Measurements from ENCODE around the gene PDK2.
A peak's percentile ranks its signal among the peaks of the same experiment; 100 is the strongest.

Gene PDK2

DNA sequence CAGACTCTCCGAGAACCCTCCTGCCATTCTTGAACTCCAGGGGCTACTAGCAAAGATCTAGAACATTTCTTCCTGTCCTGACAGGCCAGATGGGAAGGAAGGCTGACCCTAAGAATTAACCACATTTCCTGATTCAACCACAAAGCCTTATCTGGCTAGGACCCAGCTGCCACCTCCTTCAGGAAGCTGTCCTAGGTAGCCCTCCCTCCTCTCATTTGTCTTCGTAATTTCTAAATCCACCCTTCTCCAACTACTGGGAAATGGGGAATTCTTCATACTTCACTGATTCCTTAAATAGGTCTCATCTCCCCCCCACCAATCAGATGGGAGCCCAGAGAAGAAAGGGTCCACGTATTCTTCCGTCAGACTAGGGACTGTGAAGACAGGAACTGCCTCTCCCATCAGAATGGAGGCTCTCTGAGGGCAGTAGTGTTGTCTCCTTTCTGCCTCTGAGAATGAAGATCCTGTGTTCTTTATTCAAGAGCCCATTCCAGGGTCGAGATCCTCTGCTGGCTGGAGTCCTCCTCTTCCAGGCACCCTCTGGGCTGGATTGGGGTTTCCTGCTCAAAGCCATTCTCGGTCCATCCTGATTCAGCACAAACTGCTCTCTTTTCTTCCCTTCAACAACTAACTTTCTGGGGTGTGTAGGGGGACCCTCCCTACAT lies 32.7 kb downstream of the PDK2 start:
- CTCF ChIA-PET: interaction anchor here (2.2 kb wide), 1 partner anchor 12 kb away, joined by 11 read pairs; no protein-coding TSS in a partner anchor
- H3K9me3 Mint-ChIP-seq: no peaks in the 10 kb centered on the region
- peaks cover 11% of the 10 kb centered on the region for H3K36me3 Mint-ChIP-seq
- DNase-seq: no peak
- peaks cover 35% of the 10 kb centered on the region for H3K4me1 Mint-ChIP-seq
- H3K4me3 Mint-ChIP-seq: no peak overlapping the region
- no peak overlapping the region for H3K27ac Mint-ChIP-seq
- peaks cover 84% of the 10 kb centered on the region for H3K27me3 Mint-ChIP-seq

- H3K9me3 Mint-ChIP-seq: no peaks in the 10 kb centered on the region
- H3K4me1 Mint-ChIP-seq: peaks cover 35% of the 10 kb centered on the region
- peaks cover 75% of the 10 kb centered on the region for H3K27me3 Mint-ChIP-seq
- CTCF ChIA-PET: no interaction called here
- no peak for DNase-seq
- peak overlapping the region; percentile 38 for H3K27ac Mint-ChIP-seq
- peaks cover 15% of the 10 kb centered on the region for H3K36me3 Mint-ChIP-seq
- peak overlapping the region; percentile 52 for H3K4me3 Mint-ChIP-seq
Observed at GRCh38 chr17:50128441-50129352, 33.5 kb downstream of the PDK2 start.

DNA sequence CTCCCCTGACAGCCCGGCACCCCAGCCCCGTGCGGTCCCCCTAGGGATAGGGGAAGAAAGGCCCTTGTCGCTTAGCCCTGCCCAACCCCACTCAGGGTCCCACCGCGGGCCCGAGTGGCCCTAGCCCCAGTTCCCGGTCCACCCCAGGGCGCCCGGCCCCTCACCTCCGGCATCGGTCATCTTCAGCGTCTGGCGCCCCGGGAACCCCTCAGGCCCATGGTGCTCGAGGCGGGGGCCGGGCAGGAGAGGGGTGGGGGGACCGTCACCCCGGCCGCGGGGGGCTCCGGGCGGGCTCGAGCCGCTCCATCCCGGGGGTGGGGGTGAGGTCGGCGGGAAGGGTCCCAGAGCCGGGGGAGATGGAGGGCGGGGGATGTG lies 34.2 kb downstream of the PDK2 start:
- peak overlapping the region; percentile 58 for H3K4me3 Mint-ChIP-seq
- H3K27ac Mint-ChIP-seq: no peak overlapping the region
- CTCF ChIA-PET: interaction anchor here (0.9 to 3.1 kb wide), 3 partner anchors 10 to 35 kb away, joined by 3 to 9 read pairs (median 5); no protein-coding TSS in a partner anchor
- peaks cover 18% of the 10 kb centered on the region for H3K36me3 Mint-ChIP-seq
- H3K9me3 Mint-ChIP-seq: no peaks in the 10 kb centered on the region
- no peak for DNase-seq
- H3K4me1 Mint-ChIP-seq: peaks cover 37% of the 10 kb centered on the region
- peaks cover 69% of the 10 kb centered on the region for H3K27me3 Mint-ChIP-seq

- peak; percentile 70 for DNase-seq
- Mint-ChIP-seq H3K4me3 (peak within 1 kb of the TSS; percentile 58), H3K27ac (peak within 1 kb of the TSS; percentile 33), H3K4me1 (peaks cover 37% of the 10 kb centered on the region), H3K36me3 (peaks cover 18% of the 10 kb centered on the region), H3K9me3 (no peaks in the 10 kb centered on the region), H3K27me3 (peaks cover 65% of the 10 kb centered on the region)
- CTCF ChIA-PET: interaction anchor here (0.6 to 3.5 kb wide), 7 partner anchors 9 to 36 kb away, joined by 3 to 10 read pairs (median 4); no protein-coding TSS in a partner anchor
Observed at GRCh38 chr17:50129728-50130558, 34.8 kb downstream of the PDK2 start, which contains the start of gene SAMD14. Gene SAMD14 (minus strand): TSS chr17:50130160. CDS start chr17:50124959, 5,201 bp downstream.

DNA sequence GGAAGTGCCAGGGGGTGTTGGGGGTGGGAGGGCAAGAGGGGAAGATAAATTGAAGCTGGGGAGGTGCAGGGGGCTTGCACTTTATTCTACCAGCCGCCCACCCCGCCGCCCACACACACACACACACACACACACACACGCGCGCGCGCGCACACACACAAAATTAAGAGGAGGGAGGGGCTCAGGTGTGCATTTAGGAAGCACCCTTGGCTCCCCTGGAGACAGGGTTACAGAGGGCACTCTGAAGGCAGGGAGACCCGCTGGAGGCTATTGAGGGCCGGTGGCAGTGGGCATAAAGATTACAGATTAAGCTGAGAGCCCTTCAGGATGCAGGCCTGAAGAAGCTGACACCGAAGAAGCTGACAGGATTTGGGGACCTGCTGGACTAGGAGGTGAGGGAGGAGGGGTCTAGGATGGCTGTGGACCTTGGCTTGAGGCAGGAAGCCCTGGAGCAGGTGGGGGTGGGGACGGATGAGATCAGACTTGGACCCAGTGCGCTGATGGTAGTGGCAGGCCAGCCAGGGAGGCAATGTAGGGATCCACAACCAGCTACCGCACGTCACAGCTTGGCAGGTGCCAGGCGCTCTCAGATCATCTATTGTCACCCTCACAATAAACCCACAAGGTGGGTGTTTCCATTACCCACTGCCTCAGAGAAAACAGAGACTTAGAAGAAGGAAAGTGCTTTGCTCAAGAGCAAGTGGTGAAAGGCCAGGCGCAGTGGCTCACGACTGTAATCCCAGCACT lies 35.6 kb downstream of the PDK2 start:
- Mint-ChIP-seq H3K4me3 (peak overlapping the region; percentile 42), H3K9me3 (no peaks in the 10 kb centered on the region), H3K36me3 (peaks cover 20% of the 10 kb centered on the region), H3K27ac (no peak overlapping the region), H3K4me1 (peaks cover 37% of the 10 kb centered on the region), H3K27me3 (peaks cover 59% of the 10 kb centered on the region)
- CTCF ChIA-PET: interaction anchor here (0.6 to 3.5 kb wide), 7 partner anchors 8 to 37 kb away, joined by 3 to 10 read pairs (median 4); no protein-coding TSS in a partner anchor
- DNase-seq: peak; percentile 38

DNA sequence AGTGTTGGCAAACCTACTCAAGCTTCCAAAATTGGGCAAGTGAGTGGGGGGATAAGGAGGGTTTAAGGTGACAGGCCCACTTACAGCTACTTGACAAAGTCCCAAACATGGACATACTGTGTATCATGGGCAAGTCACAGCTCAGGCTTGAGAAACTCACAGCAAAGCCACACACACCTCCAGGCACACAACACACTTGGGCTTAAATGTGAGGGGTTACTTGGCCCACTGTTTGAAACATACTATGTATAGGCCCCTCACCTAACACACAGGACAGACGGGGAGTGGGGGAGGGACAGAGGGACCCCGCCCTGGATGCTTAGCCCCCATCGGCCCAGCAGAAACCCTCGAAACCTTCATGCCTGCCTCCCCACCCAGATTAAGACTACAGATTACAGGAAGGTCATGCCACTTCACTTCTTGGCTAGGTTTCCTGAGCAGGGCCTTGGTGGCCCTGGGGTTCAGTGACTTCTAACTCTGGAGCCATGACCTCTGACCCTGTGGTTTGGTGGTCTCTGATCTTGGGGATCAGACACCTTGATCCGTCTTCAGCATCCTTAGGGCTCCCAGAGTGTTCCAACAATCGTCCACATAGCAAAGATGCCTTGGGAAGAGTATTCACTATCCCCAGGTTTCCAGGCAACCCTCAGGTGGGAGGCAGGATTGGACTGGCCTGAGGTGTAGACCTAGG lies 37.1 kb downstream of the PDK2 start:
- H3K4me3 Mint-ChIP-seq: no peak overlapping the region
- peaks cover 44% of the 10 kb centered on the region for H3K27me3 Mint-ChIP-seq
- CTCF ChIA-PET: interaction anchor here (1.1 to 3.5 kb wide), 5 partner anchors 13 to 177 kb away, joined by 3 to 10 read pairs (median 5); no protein-coding TSS in a partner anchor
- peaks cover 37% of the 10 kb centered on the region for H3K4me1 Mint-ChIP-seq
- H3K36me3 Mint-ChIP-seq: peaks cover 33% of the 10 kb centered on the region
- DNase-seq: no peak
- peak overlapping the region; percentile 47 for H3K27ac Mint-ChIP-seq
- H3K9me3 Mint-ChIP-seq: no peaks in the 10 kb centered on the region

DNA sequence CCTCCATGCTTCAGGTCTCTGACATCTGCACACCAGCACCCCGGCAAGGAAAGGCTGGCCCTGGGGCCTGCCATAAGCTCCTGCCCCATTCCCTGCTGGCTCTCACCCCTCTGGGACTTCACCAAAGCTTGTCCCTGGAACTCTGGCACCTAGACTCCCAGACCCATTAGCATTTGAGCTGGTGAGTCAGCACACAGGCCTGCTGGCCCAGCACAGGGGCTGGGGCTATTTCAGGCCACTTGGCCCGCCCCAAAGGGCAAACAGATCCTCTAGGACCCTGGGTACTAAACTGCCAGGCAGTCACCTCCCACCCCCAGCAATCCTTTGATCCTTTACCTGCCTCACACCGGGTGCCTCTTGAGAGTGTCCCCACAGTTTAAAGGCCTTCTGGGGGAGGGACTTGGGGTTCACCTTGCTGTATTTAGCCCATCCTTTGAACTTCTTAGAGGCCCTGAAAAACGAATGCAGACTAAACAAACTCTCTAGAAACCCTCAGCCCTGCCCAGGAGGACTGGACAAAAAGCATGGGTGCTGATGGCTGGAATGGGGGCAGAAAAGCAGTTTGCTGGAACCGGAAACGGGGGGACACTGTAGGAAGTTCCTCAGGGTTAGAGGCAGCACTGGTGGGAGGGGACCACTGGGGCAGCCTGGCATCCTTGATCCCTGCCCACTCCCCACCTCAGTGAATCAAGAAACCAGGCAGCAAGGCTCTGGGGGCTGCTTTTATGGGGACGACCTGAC lies 38.0 kb downstream of the PDK2 start:
- no peak overlapping the region for H3K27ac Mint-ChIP-seq
- H3K4me1 Mint-ChIP-seq: peaks cover 36% of the 10 kb centered on the region
- peaks cover 43% of the 10 kb centered on the region for H3K36me3 Mint-ChIP-seq
- CTCF ChIA-PET: interaction anchor here (1.4 to 3.5 kb wide), 2 partner anchors 28 to 29 kb away, joined by 4 to 10 read pairs; no protein-coding TSS in a partner anchor
- H3K4me3 Mint-ChIP-seq: no peak overlapping the region
- no peak for DNase-seq
- H3K27me3 Mint-ChIP-seq: peaks cover 35% of the 10 kb centered on the region
- H3K9me3 Mint-ChIP-seq: no peaks in the 10 kb centered on the region

- Mint-ChIP-seq H3K4me3 (no peak overlapping the region), H3K27me3 (peaks cover 29% of the 10 kb centered on the region), H3K4me1 (peaks cover 37% of the 10 kb centered on the region), H3K9me3 (no peaks in the 10 kb centered on the region), H3K36me3 (peaks cover 47% of the 10 kb centered on the region), H3K27ac (no peak overlapping the region)
- DNase-seq: no peak
- CTCF ChIA-PET: interaction anchor here (1.4 kb wide), 1 partner anchor 27 kb away, joined by 4 read pairs; no protein-coding TSS in a partner anchor
Observed at GRCh38 chr17:50133769-50134099, 38.6 kb downstream of the PDK2 start.

DNA sequence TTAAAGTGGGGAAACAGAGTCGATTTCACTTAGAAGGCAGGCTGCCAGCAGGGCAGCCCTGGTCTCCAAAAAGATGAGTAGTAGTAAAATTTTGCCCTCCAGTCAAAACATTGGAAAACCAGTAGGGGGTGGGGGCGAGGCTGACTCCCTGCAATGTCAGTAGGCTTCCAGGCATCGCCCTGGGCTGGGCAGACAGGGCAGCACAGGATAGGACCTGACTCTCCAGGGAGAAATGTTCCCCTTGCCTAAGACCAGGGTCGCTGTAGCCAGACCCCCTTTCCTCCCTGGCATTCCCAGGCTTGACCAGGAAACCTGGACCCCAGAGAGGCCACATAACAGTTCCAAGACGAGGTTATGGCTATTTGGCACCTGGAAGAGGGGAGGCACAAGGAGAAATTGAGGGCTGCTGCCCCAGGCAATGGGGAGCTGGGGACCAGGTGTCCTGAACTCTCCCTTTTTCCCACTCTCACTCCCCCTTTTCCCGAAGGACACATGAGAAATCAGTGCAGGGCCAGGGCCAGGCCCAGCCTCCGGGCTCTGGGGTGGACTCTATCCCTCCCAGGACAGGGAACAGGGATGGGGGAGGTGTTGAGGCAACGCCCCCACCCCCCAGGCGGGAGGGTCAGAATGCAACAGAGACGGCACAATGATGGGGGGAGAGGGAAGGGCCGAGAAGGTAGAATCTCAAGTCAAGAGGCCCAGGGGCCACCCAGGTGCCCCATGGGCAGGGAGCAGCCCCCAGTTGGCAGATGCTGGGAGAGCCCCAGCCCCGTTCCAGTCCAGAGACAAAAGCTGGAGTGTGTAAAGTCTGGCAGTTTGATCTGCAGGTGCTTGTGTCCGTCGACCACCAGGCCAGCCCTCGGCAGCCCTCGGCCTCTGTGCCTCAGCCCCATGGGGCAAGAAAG lies 39.3 kb downstream of the PDK2 start:
- Mint-ChIP-seq H3K27ac (no peak overlapping the region), H3K36me3 (peaks cover 50% of the 10 kb centered on the region), H3K9me3 (no peaks in the 10 kb centered on the region), H3K27me3 (peaks cover 22% of the 10 kb centered on the region), H3K4me3 (no peak overlapping the region), H3K4me1 (peaks cover 42% of the 10 kb centered on the region)
- CTCF ChIA-PET: interaction anchor here (1.3 kb wide), 1 partner anchor 163 kb away, joined by 4 read pairs; no protein-coding TSS in a partner anchor
- no peak for DNase-seq

- Mint-ChIP-seq H3K4me3 (no peak overlapping the region), H3K9me3 (no peaks in the 10 kb centered on the region)
Observed at GRCh38 chr17:50135316-50136095, 40.4 kb downstream of the PDK2 start.

More at GRCh38 chr17:50135316-50136095, 40.4 kb downstream of the PDK2 start:
- peaks cover 60% of the 10 kb centered on the region for H3K36me3 Mint-ChIP-seq
- peaks cover 49% of the 10 kb centered on the region for H3K4me1 Mint-ChIP-seq
- no peak overlapping the region for H3K27ac Mint-ChIP-seq
- H3K27me3 Mint-ChIP-seq: peaks cover 12% of the 10 kb centered on the region
- CTCF ChIA-PET: interaction anchor here (1.0 to 1.6 kb wide), 4 partner anchors 11 to 162 kb away, joined by 4 to 9 read pairs (median 4); no protein-coding TSS in a partner anchor
- DNase-seq: no peak

All from activated naive CD4-positive, alpha-beta T cell treated with anti-CD3 and anti-CD28 coated beads, Interleukin-2, amount 10 ng/mL, durations not matched to agents 7 days and 5 days (primary cell).